RWPE2 (cell line): ENCODE data around the gene ARHGAP11B.
"Not testable (repeated sequence)": the region's sequence is repeated elsewhere in the genome, so short reads cannot be mapped to it uniquely, and the experiment has no call there.

Experiments used
- ATAC-seq: fragments of 200-7000 bp; cut with Tn5 transposase; 3 replicates; pipeline ENCODE4 v1.9.1; 2021; ENCODE audit warnings: low read depth
- DNase-seq: peaks from one replicate; pipeline ENCODE4 v3.0.0-alpha.2; 2020; ENCODE audit warnings: low spot score
- H3K27ac ChIP-seq: fragments of 450-650 bp; 2 replicates; pipeline ENCODE4 v1.5.1; 2017; ENCODE audit warnings: mild to moderate bottlenecking; ENCODE audit not compliant: poor library complexity, severe bottlenecking
- H3K27me3 ChIP-seq: fragments of 250-450 bp; sonication (Bioruptor Pico); 2 replicates; pipeline ENCODE4 v1.5.1; 2021; ENCODE audit warnings: mild to moderate bottlenecking, moderate library complexity; ENCODE audit not compliant: insufficient read depth, poor library complexity, severe bottlenecking
- H3K36me3 ChIP-seq: fragments of 250-450 bp; sonication (Bioruptor Pico); 2 replicates; pipeline ENCODE4 v1.5.1; 2020; ENCODE audit warnings: low read depth, mild to moderate bottlenecking, moderate library complexity
- H3K4me1 ChIP-seq: fragments of 250-450 bp; sonication (Bioruptor Pico); 2 replicates; pipeline ENCODE4 v1.5.1; 2021; ENCODE audit warnings: mild to moderate bottlenecking, moderate library complexity; ENCODE audit not compliant: insufficient read depth, poor library complexity, severe bottlenecking
- H3K4me3 ChIP-seq: fragments of 250-450 bp; sonication (Bioruptor Pico); 2 replicates; pipeline ENCODE4 v1.5.1; 2021; ENCODE audit warnings: mild to moderate bottlenecking, moderate library complexity; ENCODE audit not compliant: severe bottlenecking
- H3K9me3 ChIP-seq: fragments of 250-450 bp; sonication (Bioruptor Pico); 2 replicates; pipeline ENCODE4 v1.5.1; 2021; ENCODE audit warnings: mild to moderate bottlenecking, moderate library complexity; ENCODE audit not compliant: severe bottlenecking
- TF ChIP-seq, protein P1 (sequence below): fragments of 450-650 bp; IDR thresholded peaks from one replicate; pipeline ENCODE4 v1.5.1; 2017; ENCODE audit warnings: mild to moderate bottlenecking, moderate library complexity; ENCODE audit not compliant: poor library complexity, severe bottlenecking

The ARHGAP11B gene

DNA sequence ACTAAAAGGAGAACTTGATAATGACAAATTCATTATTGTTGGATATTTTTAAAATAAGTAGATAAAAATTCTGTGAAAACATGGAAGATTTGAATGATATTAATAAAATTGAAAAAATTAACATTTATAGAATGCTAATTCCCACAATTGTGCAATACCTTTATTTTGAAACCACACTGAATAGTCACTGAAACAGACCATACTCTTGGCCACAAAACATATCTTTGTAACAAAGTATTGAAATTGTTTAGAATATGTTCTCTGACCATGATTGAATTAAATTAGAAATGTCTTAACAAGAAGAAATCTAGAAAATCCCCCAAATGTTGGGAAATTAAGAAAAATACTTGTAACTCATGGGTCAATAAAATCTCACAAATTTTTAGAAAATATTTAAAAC lies 49.2 kb downstream of the ARHGAP11B start:
- no peak overlapping the region for H3K4me3 ChIP-seq
- no peaks in the 10 kb centered on the region for H3K4me1 ChIP-seq
- H3K27me3 ChIP-seq: no peaks in the 10 kb centered on the region
- no peak overlapping the region for H3K27ac ChIP-seq
- DNase-seq (no peak), ATAC-seq (no peak)
- TF ChIP-seq, protein P1, sequence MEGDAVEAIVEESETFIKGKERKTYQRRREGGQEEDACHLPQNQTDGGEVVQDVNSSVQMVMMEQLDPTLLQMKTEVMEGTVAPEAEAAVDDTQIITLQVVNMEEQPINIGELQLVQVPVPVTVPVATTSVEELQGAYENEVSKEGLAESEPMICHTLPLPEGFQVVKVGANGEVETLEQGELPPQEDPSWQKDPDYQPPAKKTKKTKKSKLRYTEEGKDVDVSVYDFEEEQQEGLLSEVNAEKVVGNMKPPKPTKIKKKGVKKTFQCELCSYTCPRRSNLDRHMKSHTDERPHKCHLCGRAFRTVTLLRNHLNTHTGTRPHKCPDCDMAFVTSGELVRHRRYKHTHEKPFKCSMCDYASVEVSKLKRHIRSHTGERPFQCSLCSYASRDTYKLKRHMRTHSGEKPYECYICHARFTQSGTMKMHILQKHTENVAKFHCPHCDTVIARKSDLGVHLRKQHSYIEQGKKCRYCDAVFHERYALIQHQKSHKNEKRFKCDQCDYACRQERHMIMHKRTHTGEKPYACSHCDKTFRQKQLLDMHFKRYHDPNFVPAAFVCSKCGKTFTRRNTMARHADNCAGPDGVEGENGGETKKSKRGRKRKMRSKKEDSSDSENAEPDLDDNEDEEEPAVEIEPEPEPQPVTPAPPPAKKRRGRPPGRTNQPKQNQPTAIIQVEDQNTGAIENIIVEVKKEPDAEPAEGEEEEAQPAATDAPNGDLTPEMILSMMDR: no peak
- peaks cover 33% of the 10 kb centered on the region for H3K36me3 ChIP-seq
- no peaks in the 10 kb centered on the region for H3K9me3 ChIP-seq

DNA sequence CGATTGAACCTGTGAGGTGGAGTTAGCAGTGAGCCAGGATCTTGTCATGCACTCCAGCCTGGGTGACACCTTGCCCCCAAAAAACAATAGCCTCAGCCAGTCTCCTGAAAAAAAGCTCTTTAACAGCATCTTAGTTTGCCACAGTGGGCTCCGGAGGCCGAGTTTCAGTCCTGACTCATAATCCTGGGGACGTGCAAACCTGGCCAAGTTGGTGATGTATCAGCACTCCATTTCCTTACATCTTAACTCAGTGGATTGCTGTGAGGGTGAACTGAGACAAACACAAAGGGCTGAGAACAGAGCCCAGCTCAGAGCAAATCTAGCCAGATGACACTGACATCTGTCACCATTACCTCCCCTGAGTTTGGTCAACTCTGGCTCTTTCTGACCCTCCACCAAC lies 50.0 kb downstream of the ARHGAP11B start:
- H3K27me3 ChIP-seq, H3K4me1 ChIP-seq, H3K4me3 ChIP-seq, DNase-seq, H3K27ac ChIP-seq, ATAC-seq, H3K9me3 ChIP-seq: not testable (repeated sequence)
- H3K36me3 ChIP-seq: peaks cover 29% of the 10 kb centered on the region

DNA sequence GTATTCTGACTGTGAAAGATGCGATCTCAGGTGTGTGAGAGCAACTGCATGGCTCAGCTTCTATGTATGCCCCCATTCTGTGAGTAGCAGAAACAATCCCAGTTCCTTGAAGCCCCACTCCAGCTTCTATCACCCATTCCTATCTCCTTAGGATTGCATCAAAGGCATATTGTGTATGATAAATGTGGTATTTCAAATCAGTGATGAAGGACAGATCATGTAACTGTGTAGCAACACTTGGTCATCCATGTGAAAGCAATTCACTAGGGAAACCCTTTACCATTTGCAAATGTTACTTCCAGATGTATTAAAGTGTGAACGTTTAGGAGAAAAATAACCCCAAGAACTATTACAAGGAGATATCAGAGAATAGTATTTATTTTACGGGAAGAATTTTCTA lies 55.1 kb downstream of the ARHGAP11B start:
- not testable (repeated sequence) for H3K4me1 ChIP-seq

DNA sequence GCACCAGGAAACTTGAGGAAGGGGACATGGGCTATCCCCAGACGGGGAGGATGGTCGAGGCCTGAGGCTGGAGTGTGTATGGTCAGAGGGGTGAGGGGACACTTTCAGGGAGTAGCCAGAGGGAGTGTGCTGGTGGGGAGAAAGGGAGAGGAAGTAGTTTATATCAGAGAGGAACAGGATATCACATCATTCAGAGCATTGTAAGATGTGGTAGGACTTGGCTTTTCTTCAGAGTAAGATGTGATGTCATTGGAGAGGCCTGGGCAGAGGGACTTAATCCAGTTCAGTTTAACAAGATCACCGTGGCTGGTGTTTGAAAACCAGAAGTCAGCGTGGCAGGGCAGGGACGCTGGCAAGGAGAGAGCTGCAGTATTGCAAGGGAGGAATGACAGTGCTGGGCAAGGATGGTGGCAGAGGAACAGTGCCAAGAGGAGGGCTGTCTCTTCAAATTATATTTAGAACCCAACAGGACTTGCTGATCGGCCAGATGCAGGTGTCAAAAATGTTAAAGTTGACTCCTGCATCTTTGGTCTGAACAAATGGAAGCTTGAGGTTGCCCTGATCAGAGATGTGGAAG lies 59.9 kb downstream of the ARHGAP11B start:
- not testable (repeated sequence) for DNase-seq

More for the DNA sequence above, 55.1 kb downstream of the ARHGAP11B start:
- H3K9me3 ChIP-seq, H3K27me3 ChIP-seq, H3K4me3 ChIP-seq, DNase-seq, H3K27ac ChIP-seq, ATAC-seq: not testable (repeated sequence)
- peaks cover 11% of the 10 kb centered on the region for H3K36me3 ChIP-seq

DNA sequence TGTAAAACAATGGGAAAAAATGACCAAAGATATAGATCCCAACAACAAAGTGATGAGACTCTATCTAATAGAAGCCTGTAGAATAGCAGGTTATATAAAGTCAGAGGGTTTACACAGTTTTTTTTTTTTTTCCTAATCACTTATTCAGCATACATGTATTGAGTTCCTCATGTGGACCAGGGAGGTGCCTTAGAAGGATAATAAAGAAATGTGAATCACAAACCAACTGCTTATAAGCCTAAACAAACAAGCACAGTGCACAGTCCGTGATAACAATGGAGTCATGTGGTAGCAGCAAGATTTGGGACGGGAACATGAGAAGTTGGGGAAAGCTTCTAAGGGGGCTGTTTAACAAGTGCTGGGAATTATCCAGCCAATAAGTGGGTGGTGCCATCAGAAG lies 60.7 kb downstream of the ARHGAP11B start:
- H3K27me3 ChIP-seq, H3K36me3 ChIP-seq, H3K4me3 ChIP-seq, H3K27ac ChIP-seq, ATAC-seq, DNase-seq, H3K4me1 ChIP-seq, H3K9me3 ChIP-seq: not testable (repeated sequence)

More for the DNA sequence above, 59.9 kb downstream of the ARHGAP11B start:
- H3K9me3 ChIP-seq, H3K4me3 ChIP-seq, H3K27me3 ChIP-seq, ATAC-seq, H3K27ac ChIP-seq, H3K36me3 ChIP-seq, H3K4me1 ChIP-seq: not testable (repeated sequence)
